SK-N-SH treated with all-trans-retinoic acid at 6 μM for 48 hours (cell line): ENCODE results near the gene SCD5.

Experiments used
- CREB5 ChIP-seq: fragments of 250-450 bp; sonication (Bioruptor Pico); IDR thresholded peaks from 2 replicates; pipeline ENCODE4 v1.5.1; 2020; ENCODE audit warnings: low read depth, mild to moderate bottlenecking, moderate library complexity
- ESRRG ChIP-seq: fragments of 250-450 bp; sonication (Bioruptor Pico); IDR thresholded peaks from 2 replicates; pipeline ENCODE4 v1.6.1; 2021; ENCODE audit warnings: mild to moderate bottlenecking
- ISL1 ChIP-seq: fragments of 250-450 bp; sonication (Bioruptor Pico); IDR thresholded peaks from 2 replicates; pipeline ENCODE4 v2.1.2; 2022; ENCODE audit warnings: mild to moderate bottlenecking, moderate library complexity
- PATZ1 ChIP-seq: fragments of 250-450 bp; sonication (Bioruptor Pico); IDR thresholded peaks from 2 replicates; pipeline ENCODE4 v1.8.0; 2020; ENCODE audit warnings: mild to moderate bottlenecking, moderate library complexity, borderline replicate concordance
- TOX ChIP-seq: fragments of 250-450 bp; sonication (Bioruptor Pico); IDR thresholded peaks from 2 replicates; pipeline ENCODE4 v1.8.0; 2021; ENCODE audit warnings: mild to moderate bottlenecking, moderate library complexity, borderline replicate concordance

GRCh38 chr4:82681754-82682153, 116.8 kb downstream of the SCD5 start:
- TF ChIP-seq ISL1 (CRISPR knock-in tag) = no peak
- TF ChIP-seq CREB5 (CRISPR knock-in tag) = no peak
- TF ChIP-seq ESRRG (CRISPR knock-in tag) = no peak
- no peak for TF ChIP-seq PATZ1
- no peak for TF ChIP-seq TOX (CRISPR knock-in tag)
